ENCODE data around the gene PCDHGB1.

- TF ChIP-seq POLR2A (IDR thresholded peaks at IDR 0.05) (no peak), CTCF (IDR thresholded peaks at IDR 0.05) (no peak), POLR2AphosphoS5 (IDR thresholded peaks at IDR 0.05) (no peak), EP300 (IDR thresholded peaks at IDR 0.05) (no peak)
Measured at GRCh38 chr5:141303756-141304155, 46.1 kb upstream of the PCDHGB1 start, which contains the start of gene SLC25A2.
